ENCODE results near the gene HOXA4. TPM values are rescaled to one million over a fixed set of nuclear protein-coding genes. Genes with fewer than 3 reads are reported as not detected.

Gene HOXA4
- total RNA-seq, 1 experiment from 2014 or later, result 2.0 TPM

DNA sequence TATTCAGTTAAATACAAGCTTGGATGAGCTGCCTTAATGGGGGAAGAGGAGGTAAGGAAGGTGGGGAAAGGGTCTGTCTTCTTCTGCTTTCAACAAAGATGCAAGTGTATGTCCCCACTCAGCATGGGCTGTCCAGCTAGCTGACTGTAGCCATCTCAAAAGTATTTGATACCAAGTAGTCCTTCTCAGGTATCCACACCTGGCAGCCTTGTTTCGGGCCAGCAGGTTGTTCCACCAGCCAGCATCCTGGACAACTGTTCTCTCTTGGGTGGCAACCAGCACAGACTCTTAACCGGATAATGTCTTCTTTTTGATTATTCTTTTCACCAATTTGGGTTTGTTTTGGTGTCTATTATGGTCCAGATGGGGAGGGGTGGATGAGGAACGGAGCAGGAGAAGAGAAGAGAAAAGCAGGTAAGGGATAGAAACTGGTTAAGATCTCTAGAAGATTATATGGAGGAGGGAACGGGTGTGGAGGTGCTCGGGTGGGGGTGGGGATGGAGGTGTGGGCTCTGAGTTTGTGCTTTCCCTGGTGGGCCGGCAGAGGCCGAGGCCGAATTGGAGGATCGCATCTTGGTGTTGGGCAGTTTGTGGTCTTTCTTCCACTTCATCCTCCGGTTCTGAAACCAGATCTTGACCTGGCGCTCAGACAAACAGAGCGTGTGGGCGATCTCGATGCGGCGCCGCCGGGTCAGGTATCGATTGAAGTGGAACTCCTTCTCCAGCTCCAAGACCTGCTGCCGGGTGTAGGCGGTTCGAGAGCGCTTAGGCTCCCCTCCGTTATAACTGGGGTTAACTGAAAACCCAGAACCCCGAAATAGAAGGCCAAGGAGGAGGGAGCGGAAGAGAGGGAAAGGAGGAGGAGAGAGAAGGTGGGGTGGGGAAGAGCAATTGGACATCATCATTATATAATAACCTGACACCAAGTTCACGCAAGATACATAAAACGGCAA is 1.5 kb downstream of the HOXA4 start:
- no peaks in the 10 kb centered on the region for H3K79me2 ChIP-seq (ENCODE audit: insufficient read depth, low read length)
- H3K4me1 ChIP-seq (ENCODE audit: control insufficient read depth in 1 of 2, insufficient read depth in 2 of 2, low read length in 2 of 2), result peaks cover 23 to 75% of the 10 kb centered on the region in 2 experiments
- DNase-seq (ENCODE audit: low read depth, low spot score), result no peak
- no peaks in the 10 kb centered on the region for H3K9me3 ChIP-seq (ENCODE audit: control insufficient read depth in 1 of 2, insufficient read depth in 1 of 2, low read depth in 1 of 2, low read length in 2 of 2)
- no peaks in the 10 kb centered on the region for H4K20me1 ChIP-seq (ENCODE audit: insufficient read depth)
- ATAC-seq, result no peak
- no peak for TF ChIP-seq ELF1 (IDR thresholded peaks at IDR 0.05; ENCODE audit: borderline replicate concordance, low read depth)
- no peak for TF ChIP-seq CEBPB (IDR thresholded peaks at IDR 0.05; ENCODE audit: low read depth)
- no peak for TF ChIP-seq SRF (IDR thresholded peaks at IDR 0.05; ENCODE audit: low read depth)
- no peak overlapping the region for H3K4me3 ChIP-seq (replicated peaks in 1 of 2; ENCODE audit: low read depth in 1 of 2, low read length in 2 of 2)
- no peaks in the 10 kb centered on the region for H3K36me3 ChIP-seq (ENCODE audit: control insufficient read depth in 1 of 2, insufficient read depth in 2 of 2, low read length in 2 of 2)
- peak overlapping the region; percentile 91; the same call in 1 of the 2 replicates for H3K4me2 ChIP-seq (ENCODE audit: low read length)
- POLR2A ChIA-PET, result interaction anchor here (1.0 to 1.1 kb wide), 2 partner anchors 9 to 14 kb away, joined by 3 to 4 read pairs; no protein-coding TSS in a partner anchor
- intact Hi-C loops (cut with micrococcal nuclease), result no loop called here
- H3K9ac ChIP-seq (ENCODE audit: low read length), result no peak overlapping the region
- no peak overlapping the region for H3K27ac ChIP-seq (ENCODE audit: low read depth, low read length)
- H2AFZ ChIP-seq (ENCODE audit: low read depth, low read length, poor library complexity, severe bottlenecking), result no peak overlapping the region
- H3K9me2 ChIP-seq (ENCODE audit: insufficient read depth), result no peaks in the 10 kb centered on the region
- peaks cover 27% of the 10 kb centered on the region for H3K27me3 ChIP-seq (ENCODE audit: insufficient read depth, low read length)
- CTCF ChIA-PET, result no interaction called here
- no TSS peak for BruUV-seq (replicated peaks)
- RAD21 ChIA-PET (ENCODE audit: low non-redundant PET in 1 of 2, low total read pairs in 2 of 2, uncharacterized antibody in 2 of 2, unreplicated experiment in 2 of 2), result no interaction called here

GRCh38 chr7:27128034-27128433 is 2.5 kb downstream of the HOXA4 start:
- ChIA-PET POLR2A (interaction anchor here (1.0 to 1.1 kb wide), 2 partner anchors 8 to 13 kb away, joined by 3 to 4 read pairs; no protein-coding TSS in a partner anchor), RAD21 (ENCODE audit: low non-redundant PET in 1 of 2, low total read pairs in 2 of 2, uncharacterized antibody in 2 of 2, unreplicated experiment in 2 of 2) (no interaction called here), CTCF (no interaction called here)
- no peaks in the 10 kb centered on the region for H3K9me3 ChIP-seq (ENCODE audit: control insufficient read depth in 1 of 2, insufficient read depth in 1 of 2, low read depth in 1 of 2, low read length in 2 of 2)
- no peak overlapping the region for H3K4me3 ChIP-seq (replicated peaks in 1 of 2; ENCODE audit: low read depth in 1 of 2, low read length in 2 of 2)
- no peak overlapping the region for H3K9ac ChIP-seq (ENCODE audit: low read length)
- no peak for TF ChIP-seq CEBPB (IDR thresholded peaks at IDR 0.05; ENCODE audit: low read depth)
- TF ChIP-seq POLR2AphosphoS5 (IDR thresholded peaks at IDR 0.05; ENCODE audit: low read depth, low read length), result no peak
- H3K9me2 ChIP-seq (ENCODE audit: insufficient read depth), result no peaks in the 10 kb centered on the region
- ATAC-seq (no peak), DNase-seq (ENCODE audit: low read depth, low spot score) (no peak)
- no peaks in the 10 kb centered on the region for H3K79me2 ChIP-seq (ENCODE audit: insufficient read depth, low read length)
- peaks cover 29% of the 10 kb centered on the region for H3K27me3 ChIP-seq (ENCODE audit: insufficient read depth, low read length)
- H3K27ac ChIP-seq (ENCODE audit: low read depth, low read length), result no peak overlapping the region
- no peaks in the 10 kb centered on the region for H4K20me1 ChIP-seq (ENCODE audit: insufficient read depth)
- H3K4me2 ChIP-seq (ENCODE audit: low read length), result no peak overlapping the region; the same call in 1 of the 2 replicates
- H3K4me1 ChIP-seq (ENCODE audit: control insufficient read depth in 1 of 2, insufficient read depth in 2 of 2, low read length in 2 of 2), result peaks cover 24 to 75% of the 10 kb centered on the region in 2 experiments
- H3K36me3 ChIP-seq (ENCODE audit: control insufficient read depth in 1 of 2, insufficient read depth in 2 of 2, low read length in 2 of 2), result no peaks in the 10 kb centered on the region
- no peak overlapping the region for H2AFZ ChIP-seq (ENCODE audit: low read depth, low read length, poor library complexity, severe bottlenecking)
- BruUV-seq (replicated peaks), result no TSS peak
- intact Hi-C loops (cut with micrococcal nuclease), result no loop called here
